NCI-H82 treated with DMSO at 0.1 percent for 48 hours (cell line): ENCODE results near the gene MSLN.
A peak's percentile ranks its signal among the peaks of the same experiment; 100 is the strongest.
"Not testable (repeated sequence)": the region's sequence is repeated elsewhere in the genome, so short reads cannot be mapped to it uniquely, and the experiment has no call there.

Experiments
- DNase-seq: peaks from one replicate; lab custom pipeline; 2025; ENCODE audit not compliant: unreplicated experiment; lab: John Stamatoyannopoulos, UW

MSLN gene

GRCh38 chr16:734208-734980, 26.1 kb upstream of the MSLN start:
- no peak for DNase-seq

- DNase-seq, result no peak
Measured at GRCh38 chr16:734981-735881, 25.3 kb upstream of the MSLN start.

- no peak for DNase-seq
Measured at GRCh38 chr16:735982-736453, 24.5 kb upstream of the MSLN start.

GRCh38 chr16:736936-737481, 23.5 kb upstream of the MSLN start:
- DNase-seq, result no peak

- no peak for DNase-seq
Measured at GRCh38 chr16:739560-740458, 20.7 kb upstream of the MSLN start.

- no peak for DNase-seq
Measured at GRCh38 chr16:740459-740763, 20.1 kb upstream of the MSLN start.

GRCh38 chr16:740764-741505, 19.6 kb upstream of the MSLN start, which contains the start of gene CIAO3:
CIAO3 (minus strand) TSS chr16:740997; CDS start chr16:740985, 12 bp downstream.
- DNase-seq, result peak; percentile 16

GRCh38 chr16:741986-742629, 18.4 kb upstream of the MSLN start:
- DNase-seq, result no peak

- DNase-seq, result not testable (repeated sequence)
Measured at GRCh38 chr16:742894-743293, 17.6 kb upstream of the MSLN start.

GRCh38 chr16:743794-744500, 16.6 kb upstream of the MSLN start:
- DNase-seq, result no peak

- DNase-seq, result no peak
Measured at GRCh38 chr16:745739-746138, 14.8 kb upstream of the MSLN start.

- DNase-seq, result no peak
Measured at GRCh38 chr16:746637-747036, 13.9 kb upstream of the MSLN start.

- DNase-seq, result no peak
Measured at GRCh38 chr16:747978-748746, 12.4 kb upstream of the MSLN start.

- no peak for DNase-seq
Measured at GRCh38 chr16:749010-749409, 11.5 kb upstream of the MSLN start.

- DNase-seq, result no peak
Measured at GRCh38 chr16:750485-750884, 10.0 kb upstream of the MSLN start.

GRCh38 chr16:751152-752006, 9.2 kb upstream of the MSLN start:
- peak; percentile 18 for DNase-seq

- DNase-seq, result no peak
Measured at GRCh38 chr16:752007-752312, 8.6 kb upstream of the MSLN start.
